HG02588 (cell line): ENCODE results near the gene ERGIC1.

Experiments used
- ATAC-seq: cut with Tn5 transposase; IDR thresholded peaks from one replicate; pipeline ENCODE4 v1.9.1; 2021; ENCODE audit warnings: mild to moderate bottlenecking, moderate library complexity; ENCODE audit not compliant: unreplicated experiment

Gene ERGIC1

DNA sequence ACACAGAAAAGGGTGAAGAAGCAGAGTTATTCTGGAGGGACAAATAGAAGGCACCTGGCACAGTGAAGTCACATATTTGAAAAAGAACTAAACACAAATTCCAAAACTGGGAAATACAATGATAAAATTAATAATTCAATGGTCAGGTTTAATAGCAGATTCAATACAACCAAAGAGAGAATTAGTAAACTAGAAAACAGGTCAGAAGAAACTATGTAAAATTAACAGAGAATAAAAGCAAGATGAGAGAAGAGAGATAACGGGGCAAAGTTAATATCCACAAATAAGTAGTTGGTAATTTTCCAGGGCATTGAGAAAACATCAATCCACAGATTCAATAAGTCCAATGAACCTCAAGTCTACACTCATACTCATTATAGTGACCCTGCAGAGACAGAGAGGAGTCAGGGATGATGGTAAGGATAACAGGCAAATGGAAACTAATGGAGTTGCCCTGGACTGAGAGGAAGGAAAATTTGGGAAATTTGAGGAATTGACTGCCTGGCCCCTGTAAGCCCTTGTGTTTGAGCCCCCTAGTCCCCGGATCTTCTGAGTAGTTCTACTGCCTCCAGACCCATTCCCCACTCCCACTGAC, 8.3 kb upstream of the ERGIC1 start:
- ATAC-seq: no peak

GRCh38 chr5:172827841-172828240, 6.2 kb upstream of the ERGIC1 start:
- no peak for ATAC-seq

- ATAC-seq: no peak
These were observed 5.1 kb upstream of the ERGIC1 start for GRCh38 chr5:172828911-172829431.

- ATAC-seq: no peak
These were observed 3.7 kb upstream of the ERGIC1 start for GRCh38 chr5:172830275-172830799.

DNA sequence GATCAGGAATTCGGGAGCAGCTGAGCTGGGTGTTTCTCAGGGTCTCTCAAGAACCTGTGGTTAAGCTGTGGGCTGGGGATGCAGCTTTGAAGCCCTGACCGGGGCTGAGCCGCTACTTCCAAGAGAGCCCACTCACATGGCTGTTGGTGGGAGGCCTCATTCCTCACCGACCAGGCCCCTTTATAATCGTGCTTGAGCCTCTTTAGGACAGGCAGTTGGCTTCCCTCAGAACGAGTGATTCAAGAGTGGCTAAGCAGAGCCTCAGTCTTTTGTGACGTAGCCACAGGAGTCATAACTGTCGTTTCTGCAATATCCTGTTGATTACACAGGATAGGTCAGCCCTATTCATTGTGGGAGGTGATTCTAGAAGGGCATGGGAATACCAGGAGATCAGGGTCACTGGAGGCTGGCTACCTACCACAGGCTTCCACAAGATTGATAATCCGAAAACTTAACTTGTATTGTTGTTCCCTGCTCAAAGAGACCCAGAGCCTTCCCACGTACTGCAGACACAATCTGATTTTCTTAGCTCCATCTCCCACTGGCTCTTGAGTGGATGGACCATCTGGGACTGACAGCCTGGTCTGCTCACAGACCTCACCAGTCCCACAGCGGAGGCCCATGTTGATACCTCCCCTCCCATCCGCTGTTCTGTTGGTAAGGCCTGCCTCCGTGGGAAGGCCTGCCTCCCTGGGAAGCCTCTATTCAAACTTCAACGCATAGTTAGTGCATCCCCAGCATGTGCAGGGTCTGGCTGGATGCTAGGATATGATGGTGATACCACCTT, 3.0 kb upstream of the ERGIC1 start:
- no peak for ATAC-seq

GRCh38 chr5:172832383-172833315, 1.4 kb upstream of the ERGIC1 start:
- no peak for ATAC-seq

- no peak for ATAC-seq
These were observed 722 bp upstream of the ERGIC1 start for GRCh38 chr5:172833372-172833685.

- ATAC-seq: peak; percentile 18
These were observed 601 bp downstream of the ERGIC1 start for GRCh38 chr5:172834415-172835289.

- ATAC-seq: no peak
These were observed 1.4 kb downstream of the ERGIC1 start for GRCh38 chr5:172835290-172835993.

- no peak for ATAC-seq
These were observed 1.9 kb downstream of the ERGIC1 start for GRCh38 chr5:172835994-172836356.

DNA sequence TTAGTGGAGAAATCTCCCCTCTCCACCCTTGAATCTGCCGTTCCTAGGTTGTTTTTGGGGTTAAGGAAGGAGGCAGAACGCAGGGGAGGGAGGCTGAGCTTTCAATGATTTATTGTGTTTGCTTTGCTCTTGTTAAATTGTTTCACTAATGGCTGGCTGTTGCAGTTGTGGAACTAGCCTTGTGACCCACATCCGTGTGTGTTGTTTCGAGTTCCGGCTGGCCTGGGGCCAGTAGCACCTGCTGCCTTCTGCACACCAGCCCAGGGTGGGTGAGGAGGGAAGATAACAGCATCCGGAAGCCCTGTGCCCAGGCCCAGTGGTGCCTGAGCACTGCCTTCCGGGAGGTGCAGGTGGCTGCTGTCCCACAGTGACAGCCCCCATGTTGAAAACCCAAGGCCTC, 3.6 kb downstream of the ERGIC1 start:
- ATAC-seq: peak; percentile 75

DNA sequence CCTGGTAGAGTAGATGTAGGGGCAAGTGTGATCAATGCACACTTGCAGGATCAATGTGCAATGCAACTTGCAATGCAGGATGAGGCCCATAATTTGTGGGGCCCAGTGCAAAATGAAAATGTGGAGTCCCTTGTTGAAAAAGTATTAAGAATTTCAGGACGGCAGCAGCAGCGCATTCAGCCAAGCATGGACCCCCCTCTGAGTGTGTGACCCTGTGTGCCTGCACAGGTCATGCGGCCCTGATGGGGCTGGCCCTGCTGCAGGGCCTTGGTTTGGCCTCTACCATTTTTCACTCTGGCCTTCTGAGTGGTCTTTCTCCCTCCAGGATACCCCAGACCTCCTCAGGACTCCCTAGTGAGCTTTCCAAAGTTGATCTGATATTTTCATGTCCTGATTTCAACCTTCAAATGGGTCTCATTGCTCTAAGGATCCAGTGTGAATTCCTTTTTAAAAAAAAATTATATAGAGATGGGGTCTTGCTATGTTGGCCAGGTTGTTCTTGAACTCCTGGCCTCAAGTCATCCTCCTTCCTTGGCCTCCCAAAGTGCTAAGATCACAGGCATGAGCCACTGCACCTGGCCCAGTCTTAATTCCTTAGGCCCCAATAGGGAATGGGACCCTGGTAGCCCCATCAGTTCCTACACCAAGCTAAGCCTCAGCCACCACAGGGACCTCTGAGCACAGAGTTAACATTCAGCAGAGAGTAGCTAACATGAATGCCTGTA, 4.3 kb downstream of the ERGIC1 start:
- ATAC-seq: no peak

- ATAC-seq: no peak
These were observed 5.8 kb downstream of the ERGIC1 start for GRCh38 chr5:172839669-172840431.

- ATAC-seq: no peak
These were observed 6.5 kb downstream of the ERGIC1 start for GRCh38 chr5:172840432-172841154.

GRCh38 chr5:172841256-172841655, 7.2 kb downstream of the ERGIC1 start:
- ATAC-seq: no peak

DNA sequence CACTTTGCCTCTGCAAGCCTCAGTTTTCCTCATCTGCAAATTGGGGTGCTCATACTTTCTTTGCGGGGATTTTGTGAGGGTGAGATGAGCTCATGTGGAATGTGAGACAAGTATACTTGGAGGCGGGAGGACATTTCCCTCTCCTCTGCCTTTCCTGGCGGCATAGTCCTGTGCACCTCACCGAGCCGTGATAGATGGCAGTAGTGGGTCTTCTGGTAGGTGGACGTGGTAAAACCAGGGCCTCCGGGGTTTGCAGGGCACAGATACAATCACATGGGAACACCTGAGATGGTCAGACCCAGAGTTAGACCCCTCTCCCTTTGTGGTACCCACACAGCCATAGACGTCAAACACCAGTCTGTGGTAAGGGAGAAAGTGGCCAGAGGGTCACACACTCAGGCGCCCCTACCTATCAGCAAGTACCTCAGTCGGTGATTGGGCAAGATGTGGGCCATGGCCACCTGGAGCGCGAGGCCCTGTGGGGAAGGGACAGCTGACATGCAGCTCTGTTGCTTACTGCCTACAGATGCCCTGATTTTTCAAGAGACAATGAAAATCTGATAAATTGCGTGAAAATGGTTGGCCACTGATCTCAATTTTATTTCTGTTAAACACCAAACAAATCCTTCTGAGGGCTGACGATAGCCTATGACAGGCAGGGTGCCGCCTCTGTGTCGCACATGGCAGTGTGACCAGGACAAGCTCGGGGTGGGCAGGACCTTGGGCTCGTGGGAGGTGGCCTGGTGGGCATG, 9.9 kb downstream of the ERGIC1 start:
- ATAC-seq: no peak

DNA sequence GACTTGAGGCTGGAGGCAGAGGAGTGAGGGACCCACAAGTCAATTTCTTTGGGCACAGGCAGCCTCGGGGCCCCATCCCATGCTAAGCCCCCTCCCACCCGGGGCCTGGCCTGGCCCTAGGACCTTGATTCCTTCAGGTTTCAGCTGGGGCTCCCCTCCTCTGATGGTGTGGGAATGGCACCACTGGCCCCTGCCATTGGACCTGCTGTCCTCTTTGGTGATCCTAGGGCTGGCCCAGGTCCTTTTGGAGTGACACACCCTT, 10.5 kb downstream of the ERGIC1 start:
- no peak for ATAC-seq
